Measurements from ENCODE around the gene ANKRD35.

DNA sequence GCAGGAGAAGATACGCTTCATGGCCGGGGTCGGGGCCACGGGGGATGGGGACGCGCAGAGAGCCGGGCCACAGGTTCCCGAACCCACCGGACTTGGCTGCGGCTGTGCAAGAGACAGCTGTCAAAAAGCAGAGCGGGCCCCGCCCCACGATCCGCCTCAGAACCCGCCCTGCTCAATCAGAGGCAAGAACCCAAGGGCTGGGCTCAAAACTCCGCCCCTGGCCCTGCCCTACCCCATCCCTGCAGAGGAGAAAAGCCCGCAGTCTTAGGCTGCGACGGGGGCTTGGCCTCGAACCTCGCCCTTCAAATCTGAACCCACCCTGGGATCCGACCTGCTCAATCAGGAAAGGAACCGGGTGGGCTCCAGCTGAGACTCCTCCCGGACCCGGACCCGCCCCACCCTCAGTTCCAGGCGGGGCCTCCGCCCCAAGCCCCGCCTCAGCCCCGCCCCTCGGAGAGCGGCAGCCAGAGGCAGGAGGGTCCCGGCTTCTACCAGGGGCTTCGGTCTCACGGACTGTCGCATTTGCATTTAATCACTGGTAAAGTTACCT lies at the start of gene ANKRD35:
- no peak for TF ChIP-seq EZH2 (IDR thresholded peaks at IDR 0.05; ENCODE audit: borderline replicate concordance, low read length)
- TF ChIP-seq, protein P1, sequence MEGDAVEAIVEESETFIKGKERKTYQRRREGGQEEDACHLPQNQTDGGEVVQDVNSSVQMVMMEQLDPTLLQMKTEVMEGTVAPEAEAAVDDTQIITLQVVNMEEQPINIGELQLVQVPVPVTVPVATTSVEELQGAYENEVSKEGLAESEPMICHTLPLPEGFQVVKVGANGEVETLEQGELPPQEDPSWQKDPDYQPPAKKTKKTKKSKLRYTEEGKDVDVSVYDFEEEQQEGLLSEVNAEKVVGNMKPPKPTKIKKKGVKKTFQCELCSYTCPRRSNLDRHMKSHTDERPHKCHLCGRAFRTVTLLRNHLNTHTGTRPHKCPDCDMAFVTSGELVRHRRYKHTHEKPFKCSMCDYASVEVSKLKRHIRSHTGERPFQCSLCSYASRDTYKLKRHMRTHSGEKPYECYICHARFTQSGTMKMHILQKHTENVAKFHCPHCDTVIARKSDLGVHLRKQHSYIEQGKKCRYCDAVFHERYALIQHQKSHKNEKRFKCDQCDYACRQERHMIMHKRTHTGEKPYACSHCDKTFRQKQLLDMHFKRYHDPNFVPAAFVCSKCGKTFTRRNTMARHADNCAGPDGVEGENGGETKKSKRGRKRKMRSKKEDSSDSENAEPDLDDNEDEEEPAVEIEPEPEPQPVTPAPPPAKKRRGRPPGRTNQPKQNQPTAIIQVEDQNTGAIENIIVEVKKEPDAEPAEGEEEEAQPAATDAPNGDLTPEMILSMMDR (conservative IDR thresholded peaks at IDR 0.05 in 1 of 2, IDR thresholded peaks at IDR 0.05 in 1 of 2; ENCODE audit: extremely low read depth in 1 of 2, insufficient read depth in 1 of 2, low read depth in 1 of 2, low read length in 2 of 2): no peak

Measured in mammary epithelial cell (primary cell).